ENCODE results near the gene RYR1. TPM values are rescaled to one million over a fixed set of nuclear protein-coding genes. Genes with fewer than 3 reads are reported as not detected.

The RYR1 gene
- total and polyA plus RNA-seq, 10 of the 15 experiments (the other 5 are each of a cell fraction or from before 2014, with no cell fraction given), result under 0.01 to 0.32 (median 0.07) TPM; not detected in 1

- TF ChIP-seq CUX1 (IDR thresholded peaks at IDR 0.05; ENCODE audit: insufficient replicate concordance, low read depth, low read length) (no peak), CREM (IDR thresholded peaks at IDR 0.05; ENCODE audit: low read depth) (peak; percentile 25; the same call in 1 of the 2 replicates), YBX1 (IDR thresholded peaks at IDR 0.05) (no peak), RELA (IDR thresholded peaks at IDR 0.05; ENCODE audit: borderline replicate concordance, partially characterized antibody) (no peak), RAD51 (IDR thresholded peaks at IDR 0.05) (no peak), NR2C2 (IDR thresholded peaks at IDR 0.05; ENCODE audit: borderline replicate concordance, control insufficient read depth, insufficient read length, low read depth) (no peak), CBX5 (IDR thresholded peaks at IDR 0.05; ENCODE audit: low read depth) (no peak), ZNF622 (IDR thresholded peaks at IDR 0.05) (no peak), WRNIP1 (IDR thresholded peaks at IDR 0.05; ENCODE audit: borderline replicate concordance, low read depth, low read length) (no peak), EED (IDR thresholded peaks at IDR 0.05; ENCODE audit: low read depth) (no peak; the same call in 1 of the 2 replicates), REST (IDR thresholded peaks at IDR 0.05; ENCODE audit: low read depth, low read length) (no peak), RCOR1 (conservative IDR thresholded peaks at IDR 0.05; ENCODE audit: low read depth, low read length) (no peak), SUPT20H (IDR thresholded peaks at IDR 0.05; ENCODE audit: borderline replicate concordance, control insufficient read depth, low read depth, low read length) (no peak), RFX5 (IDR thresholded peaks at IDR 0.05; ENCODE audit: low read depth, low read length) (peak; percentile 49; the same call in 1 of the 2 replicates), MTA3 (IDR thresholded peaks at IDR 0.05; ENCODE audit: borderline replicate concordance, low read length) (no peak), PBX3 (IDR thresholded peaks at IDR 0.05; ENCODE audit: insufficient replicate concordance, low read depth, low read length) (no peak)
These were observed 30.4 kb upstream of the RYR1 start, which contains the start of gene FAM98C (continued) for GRCh38 chr19:38402967-38403674.
